T1000 (cell line): ENCODE results near the gene PDCD1.
"Not testable (repeated sequence)": the region's sequence is repeated elsewhere in the genome, so short reads cannot be mapped to it uniquely, and the experiment has no call there.

Experiments
- DNase-seq: peaks from one replicate; lab custom pipeline; 2025; ENCODE audit warnings: mixed read lengths; lab: John Stamatoyannopoulos, UW

Gene PDCD1

DNA sequence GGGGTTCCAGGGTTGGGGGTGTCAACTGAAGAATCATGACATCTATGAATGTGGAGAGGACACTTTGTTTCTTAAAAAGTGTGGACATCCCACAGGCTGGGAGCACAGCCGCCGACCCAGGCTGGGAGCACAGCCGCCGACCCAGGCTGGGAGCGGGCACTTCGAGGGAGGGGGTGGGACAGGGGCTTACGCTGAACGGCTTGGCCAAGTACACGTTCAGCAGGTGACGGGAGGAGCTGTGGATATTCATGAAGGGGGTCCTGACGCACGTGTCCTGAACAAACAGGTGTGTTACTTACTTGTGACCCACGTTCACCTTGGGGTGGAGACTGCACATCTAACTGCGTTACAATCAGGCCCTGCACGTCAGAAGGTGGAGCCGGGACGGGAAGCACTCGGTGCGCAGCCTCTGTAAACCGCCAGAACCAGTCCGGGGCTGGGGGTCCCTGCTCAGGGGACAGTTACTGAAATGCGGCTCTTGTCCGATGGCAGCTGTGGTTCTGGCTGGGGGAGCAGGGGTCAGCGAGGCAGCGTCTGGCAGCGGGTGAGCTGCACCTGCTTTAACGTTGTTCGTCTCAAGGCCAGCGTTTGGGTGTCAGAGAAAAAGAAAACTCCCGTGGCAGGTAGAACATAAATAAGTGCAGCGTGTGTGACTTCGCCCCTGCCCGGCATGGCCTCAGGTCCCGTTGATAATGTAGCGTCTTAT, 58.3 kb downstream of the PDCD1 start:
- not testable (repeated sequence) for DNase-seq
